ENCODE measurements around the gene HIPK2. TPM values are rescaled to one million over a fixed set of nuclear protein-coding genes. Genes with fewer than 3 reads are reported as not detected.

Gene HIPK2
- total RNA-seq, 4 donors from 2014 or later, result 17.9 to 35.9 (median 22.4) TPM

GRCh38 chr7:139735912-139736595, 41.7 kb downstream of the HIPK2 start:
- no peak for TF ChIP-seq EP300 (IDR thresholded peaks at IDR 0.05)
- no peaks in the 10 kb centered on the region for H3K36me3 ChIP-seq
- H3K4me3 ChIP-seq, result no peak overlapping the region
- H3K27ac ChIP-seq, result peak overlapping the region in 3 of 4 donors; percentile 51 to 76 (median 73)
- H3K9me3 ChIP-seq, result no peaks in the 10 kb centered on the region
- H3K4me1 ChIP-seq, result peaks cover 8 to 82% (median 25%) of the 10 kb centered on the region in 3 donors
- H3K27me3 ChIP-seq, result no peaks in the 10 kb centered on the region
- no peak for ATAC-seq
- WGBS, 2 donors (ENCODE audit: low coverage in 1 of 2), result 90 to 96% methylated on average over 4 to 6 of the region's 9 CpGs

- no peak for TF ChIP-seq POLR2AphosphoS5 (IDR thresholded peaks at IDR 0.05)
- TF ChIP-seq POLR2A (IDR thresholded peaks at IDR 0.05), result no peak
- no peak for TF ChIP-seq EP300 (IDR thresholded peaks at IDR 0.05)
- TF ChIP-seq CTCF (IDR thresholded peaks at IDR 0.05), result no peak
- Histone ChIP-seq H3K4me3 (no peak overlapping the region), H3K27ac (peak overlapping the region in 3 of 4 donors; percentile 51 to 76 (median 73)), H3K9me3 (no peaks in the 10 kb centered on the region), H3K4me1 (peaks cover 11 to 82% (median 31%) of the 10 kb centered on the region in 3 donors), H3K27me3 (no peaks in the 10 kb centered on the region), H3K36me3 (no peaks in the 10 kb centered on the region)
- WGBS, 2 donors (ENCODE audit: low coverage in 1 of 2), result 94 to 97% methylated on average over 5 to 7 of the region's 7 CpGs
- ATAC-seq, result no peak
These were observed 42.3 kb downstream of the HIPK2 start for GRCh38 chr7:139735466-139735865.

- H3K36me3 ChIP-seq, result no peaks in the 10 kb centered on the region
- H3K27ac ChIP-seq, result peak overlapping the region; percentile 51 to 76 (median 66)
- H3K9me3 ChIP-seq, result no peaks in the 10 kb centered on the region
- ATAC-seq, result peak; percentile 73
- no peak overlapping the region for H3K4me3 ChIP-seq
- WGBS, 2 donors (ENCODE audit: low coverage in 1 of 2), result 57% methylated on average over 2 of the region's 2 CpGs; no CpG with 5 or more reads in 1 of the 2 donors
- no peak for TF ChIP-seq CTCF (IDR thresholded peaks at IDR 0.05)
- TF ChIP-seq EP300 (IDR thresholded peaks at IDR 0.05), result peak; percentile 92
- peak; percentile 93 for TF ChIP-seq POLR2AphosphoS5 (IDR thresholded peaks at IDR 0.05)
- peaks cover 11 to 82% (median 32%) of the 10 kb centered on the region in 3 donors for H3K4me1 ChIP-seq
- H3K27me3 ChIP-seq, result no peaks in the 10 kb centered on the region
These were observed 43.4 kb downstream of the HIPK2 start for GRCh38 chr7:139734395-139734794.

- H3K4me1 ChIP-seq, result peaks cover 11 to 76% (median 32%) of the 10 kb centered on the region in 3 donors
- H3K27ac ChIP-seq, result peak overlapping the region; percentile 51 to 76 (median 66)
- ATAC-seq, result no peak
- no peak overlapping the region for H3K4me3 ChIP-seq
- TF ChIP-seq POLR2A (IDR thresholded peaks at IDR 0.05), result no peak
- no peak for TF ChIP-seq POLR2AphosphoS5 (IDR thresholded peaks at IDR 0.05)
- TF ChIP-seq CTCF (IDR thresholded peaks at IDR 0.05), result no peak
- TF ChIP-seq EP300 (IDR thresholded peaks at IDR 0.05), result no peak
- no peaks in the 10 kb centered on the region for H3K27me3 ChIP-seq
- 84 to 88% methylated on average over 5 to 6 of the region's 7 CpGs for WGBS, 2 donors (ENCODE audit: low coverage in 1 of 2)
- no peaks in the 10 kb centered on the region for H3K36me3 ChIP-seq
- no peaks in the 10 kb centered on the region for H3K9me3 ChIP-seq
These were observed 44.0 kb downstream of the HIPK2 start for GRCh38 chr7:139733751-139734150.

GRCh38 chr7:139732471-139733167, 45.2 kb downstream of the HIPK2 start:
- WGBS, 2 donors (ENCODE audit: low coverage in 1 of 2), result 71 to 100% methylated on average over 1 to 2 of the region's 2 CpGs
- Histone ChIP-seq H3K4me1 (peaks cover 11 to 65% (median 29%) of the 10 kb centered on the region in 3 donors), H3K9me3 (no peaks in the 10 kb centered on the region), H3K36me3 (no peaks in the 10 kb centered on the region), H3K4me3 (no peak overlapping the region), H3K27me3 (no peaks in the 10 kb centered on the region), H3K27ac (peak overlapping the region; percentile 73 to 79 (median 74))
- peak; percentile 16 for ATAC-seq
- TF ChIP-seq CTCF (IDR thresholded peaks at IDR 0.05), result no peak
- no peak for TF ChIP-seq POLR2AphosphoS5 (IDR thresholded peaks at IDR 0.05)
- TF ChIP-seq POLR2A (IDR thresholded peaks at IDR 0.05), result no peak
